HepG2 (cell line): ENCODE measurements around the gene RAB1B. TPM values are rescaled to one million over a fixed set of nuclear protein-coding genes. Genes with fewer than 3 reads are reported as not detected.

ENCODE experiments used
- ATM ChIP-seq: fragments of 450-650 bp; IDR thresholded peaks from 2 replicates; pipeline ENCODE4 v1.7.1; 2017; ENCODE audit warnings: mild to moderate bottlenecking, borderline replicate concordance
- CHD2 ChIP-seq: IDR thresholded peaks from 2 replicates; pipeline ENCODE4 v1.6.1; 2011; ENCODE audit warnings: low read depth, low read length, improper control_type of control experiment
- GABPB1 ChIP-seq: IDR thresholded peaks from 2 replicates; pipeline ENCODE4 v1.6.1; 2016; ENCODE audit warnings: mild to moderate bottlenecking, missing genetic modification reagents, moderate library complexity, missing compliant biosample characterization
- HMG20B ChIP-seq: conservative IDR thresholded peaks from 2 replicates; pipeline ENCODE4 v1.6.1; 2016; ENCODE audit warnings: missing genetic modification reagents, missing compliant biosample characterization
- MLLT10 ChIP-seq: sonication (generic); formaldehyde crosslinking; IDR thresholded peaks from 2 replicates; pipeline ENCODE4 v1.4.0; 2020; ENCODE audit warnings: missing genetic modification reagents
- NCOA1 ChIP-seq: sonication (generic); formaldehyde crosslinking; IDR thresholded peaks from 2 replicates; pipeline ENCODE4 v1.9.0; 2021; ENCODE audit warnings: missing genetic modification reagents
- NONO ChIP-seq, 2 experiments: fragments of 450-650 bp in 1 of 2; sonication (generic) in 1 of 2; formaldehyde crosslinking in 1 of 2; IDR thresholded peaks in 1 of 2; conservative IDR thresholded peaks in 1 of 2; 2 replicates each; pipeline versions ENCODE4 v1.6.1 to v1.8.0; 2017 to 2022; ENCODE audit warnings: mild to moderate bottlenecking in 1 of 2, missing genetic modification reagents in 1 of 2, moderate library complexity in 1 of 2
- PCBP1 ChIP-seq: fragments of 200-400 bp; formaldehyde crosslinking; IDR thresholded peaks from 2 replicates; pipeline ENCODE4 v1.6.1; 2017; ENCODE audit warnings: mild to moderate bottlenecking, low read depth, low read length, borderline replicate concordance
- PHF20 ChIP-seq: sonication (generic); formaldehyde crosslinking; IDR thresholded peaks from 2 replicates; pipeline ENCODE4 v1.5.0; 2020; ENCODE audit warnings: mild to moderate bottlenecking, missing genetic modification reagents
- RARG ChIP-seq: sonication (generic); formaldehyde crosslinking; IDR thresholded peaks from 2 replicates; pipeline ENCODE4 v1.4.0; 2020; ENCODE audit warnings: low read depth, mild to moderate bottlenecking, missing genetic modification reagents
- SMC3 ChIP-seq: IDR thresholded peaks from 2 replicates; pipeline ENCODE4 v1.6.1; 2011; ENCODE audit warnings: low read length, improper control_type of control experiment
- TCF12 ChIP-seq, 2 experiments: fragments of 450-650 bp in 1 of 2; sonication (generic) in 1 of 2; formaldehyde crosslinking in 1 of 2; IDR thresholded peaks; 2 replicates each; pipeline versions ENCODE4 v1.6.1 to v1.8.0; 2017 to 2022; ENCODE audit warnings: antibody characterized with exemption in 1 of 2, mild to moderate bottlenecking in 1 of 2, missing genetic modification reagents in 1 of 2, moderate library complexity in 1 of 2
- TGIF2 ChIP-seq: IDR thresholded peaks from 2 replicates; pipeline ENCODE4 v1.6.1; 2016; ENCODE audit warnings: control low read depth, missing compliant biosample characterization
- TOE1 ChIP-seq: sonication (generic); formaldehyde crosslinking; IDR thresholded peaks from 2 replicates; pipeline ENCODE4 v1.4.0; 2020; ENCODE audit warnings: mild to moderate bottlenecking, missing genetic modification reagents
- ZBTB21 ChIP-seq: sonication (generic); formaldehyde crosslinking; IDR thresholded peaks from 2 replicates; pipeline ENCODE4 v1.4.0; 2020; ENCODE audit warnings: missing genetic modification reagents
- ZNF264 ChIP-seq: sonication (generic); formaldehyde crosslinking; IDR thresholded peaks from 2 replicates; pipeline ENCODE4 v1.4.0; 2020; ENCODE audit warnings: missing genetic modification reagents
- ZNF34 ChIP-seq: sonication (generic); formaldehyde crosslinking; IDR thresholded peaks from 2 replicates; pipeline ENCODE4 v1.4.0; 2020; ENCODE audit warnings: mild to moderate bottlenecking, missing genetic modification reagents, borderline replicate concordance
- ZNF383 ChIP-seq: sonication (generic); formaldehyde crosslinking; IDR thresholded peaks from 2 replicates; pipeline ENCODE4 v1.4.0; 2020; ENCODE audit warnings: missing genetic modification reagents, mild to moderate bottlenecking, borderline replicate concordance
- polyA plus RNA-seq, 8 experiments: library from polyadenylated mRNA; depleted of rRNA in 3 of 8; stranded (reverse) in 7 of 8; unstranded in 1 of 8; fragments of >200 nt; fragmentation: Illumina TruSeq in 4 of 8; extraction: Trizol in 4 of 8; gene quantifications; 2 replicates each; pipeline versions ENCODE4 v1.2.1 to v1.2.3, GENCODE V29; 2011 to 2016; ENCODE audit warnings: low read depth in 4 of 8, missing spikeins in 1 of 8, mixed read lengths in 1 of 8; ENCODE audit not compliant: insufficient read depth in 1 of 8
- total RNA-seq, 5 experiments: library from RNA; depleted of rRNA; stranded (reverse); fragments of >200 nt; fragmentation: Illumina TruSeq; extraction: Trizol; gene quantifications; 2 replicates each; pipeline ENCODE4 v1.2.3, GENCODE V29; 2016; ENCODE audit warnings: low read depth in 1 of 5
- TF ChIP-seq, protein P1 (sequence below): sonication (generic); formaldehyde crosslinking; conservative IDR thresholded peaks from 2 replicates; pipeline ENCODE4 v1.5.0; 2020; ENCODE audit warnings: missing genetic modification reagents
- TF ChIP-seq, protein P2 (sequence below): sonication (generic); formaldehyde crosslinking; IDR thresholded peaks from 2 replicates; pipeline ENCODE4 v1.4.0; 2020; ENCODE audit warnings: mild to moderate bottlenecking, missing genetic modification reagents, borderline replicate concordance
- TF ChIP-seq, protein P3 (sequence below): conservative IDR thresholded peaks from 2 replicates; pipeline ENCODE4 v1.6.1; 2018; ENCODE audit warnings: missing genetic modification reagents
- TF ChIP-seq, protein P4 (sequence below): sonication (generic); formaldehyde crosslinking; IDR thresholded peaks from 2 replicates; pipeline ENCODE4 v1.4.0; 2020; ENCODE audit warnings: mild to moderate bottlenecking, missing genetic modification reagents
- TF ChIP-seq, protein P5 (sequence below): sonication (generic); IDR thresholded peaks from 2 replicates; pipeline ENCODE4 v1.6.1; 2016; ENCODE audit warnings: low read depth, borderline replicate concordance

The RAB1B gene
- total and polyA plus RNA-seq, 2 of the 13 experiments (the other 11 are each of a cell fraction or from before 2014, with no cell fraction given) = 77.9 to 87.9 TPM

DNA sequence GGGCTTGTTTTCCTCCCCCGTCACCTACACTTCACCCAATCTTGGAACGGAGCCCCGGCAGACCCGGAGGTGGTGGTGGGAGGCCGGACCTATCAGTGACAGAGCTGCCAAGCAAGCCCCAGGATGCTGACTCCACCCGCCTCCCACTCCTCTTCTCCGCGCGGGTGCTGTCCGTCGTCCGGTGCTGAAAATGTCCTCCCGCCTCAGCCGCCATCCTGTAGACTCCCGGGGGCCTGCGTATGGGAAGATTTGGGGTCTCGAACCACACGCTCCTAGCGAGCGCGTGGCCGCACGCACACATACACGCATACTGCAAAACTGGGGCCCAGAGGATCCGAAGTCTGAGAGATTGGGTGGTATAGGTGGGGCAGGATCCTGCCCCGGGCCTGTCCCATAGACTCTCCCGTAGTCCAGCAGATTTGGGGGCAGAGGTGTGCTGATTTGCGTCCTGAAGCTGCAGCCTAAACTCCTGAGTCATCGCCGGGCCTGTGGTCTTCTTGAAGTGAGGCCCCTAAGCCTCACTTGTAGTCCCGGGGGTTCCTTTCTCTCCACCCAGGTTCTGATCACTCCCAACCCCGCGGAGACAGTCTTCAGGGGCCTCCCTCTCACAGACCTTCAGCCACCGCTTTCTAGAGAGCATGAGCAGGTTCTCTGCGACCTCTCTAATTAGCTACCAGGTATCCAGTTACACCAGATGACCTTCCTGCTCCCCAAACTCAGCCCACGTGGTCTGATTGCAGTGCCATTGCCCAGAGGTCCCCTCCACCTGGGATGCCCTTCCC, 21.3 kb downstream of the RAB1B start (continued):
- no peak for TF ChIP-seq NCOA1 (CRISPR knock-in tag)
- TF ChIP-seq PCBP1 = no peak
- TF ChIP-seq, protein P1, sequence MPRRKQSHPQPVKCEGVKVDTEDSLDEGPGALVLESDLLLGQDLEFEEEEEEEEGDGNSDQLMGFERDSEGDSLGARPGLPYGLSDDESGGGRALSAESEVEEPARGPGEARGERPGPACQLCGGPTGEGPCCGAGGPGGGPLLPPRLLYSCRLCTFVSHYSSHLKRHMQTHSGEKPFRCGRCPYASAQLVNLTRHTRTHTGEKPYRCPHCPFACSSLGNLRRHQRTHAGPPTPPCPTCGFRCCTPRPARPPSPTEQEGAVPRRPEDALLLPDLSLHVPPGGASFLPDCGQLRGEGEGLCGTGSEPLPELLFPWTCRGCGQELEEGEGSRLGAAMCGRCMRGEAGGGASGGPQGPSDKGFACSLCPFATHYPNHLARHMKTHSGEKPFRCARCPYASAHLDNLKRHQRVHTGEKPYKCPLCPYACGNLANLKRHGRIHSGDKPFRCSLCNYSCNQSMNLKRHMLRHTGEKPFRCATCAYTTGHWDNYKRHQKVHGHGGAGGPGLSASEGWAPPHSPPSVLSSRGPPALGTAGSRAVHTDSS = no peak
- TF ChIP-seq, protein P2, sequence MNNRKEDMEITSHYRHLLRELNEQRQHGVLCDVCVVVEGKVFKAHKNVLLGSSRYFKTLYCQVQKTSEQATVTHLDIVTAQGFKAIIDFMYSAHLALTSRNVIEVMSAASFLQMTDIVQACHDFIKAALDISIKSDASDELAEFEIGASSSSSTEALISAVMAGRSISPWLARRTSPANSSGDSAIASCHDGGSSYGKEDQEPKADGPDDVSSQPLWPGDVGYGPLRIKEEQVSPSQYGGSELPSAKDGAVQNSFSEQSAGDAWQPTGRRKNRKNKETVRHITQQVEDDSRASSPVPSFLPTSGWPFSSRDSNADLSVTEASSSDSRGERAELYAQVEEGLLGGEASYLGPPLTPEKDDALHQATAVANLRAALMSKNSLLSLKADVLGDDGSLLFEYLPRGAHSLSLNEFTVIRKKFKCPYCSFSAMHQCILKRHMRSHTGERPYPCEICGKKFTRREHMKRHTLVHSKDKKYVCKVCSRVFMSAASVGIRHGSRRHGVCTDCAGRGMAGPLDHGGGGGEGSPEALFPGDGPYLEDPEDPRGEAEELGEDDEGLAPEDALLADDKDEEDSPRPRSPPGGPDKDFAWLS (CRISPR knock-in tag) = no peak
- TF ChIP-seq ATM = no peak
- TF ChIP-seq, protein P3, sequence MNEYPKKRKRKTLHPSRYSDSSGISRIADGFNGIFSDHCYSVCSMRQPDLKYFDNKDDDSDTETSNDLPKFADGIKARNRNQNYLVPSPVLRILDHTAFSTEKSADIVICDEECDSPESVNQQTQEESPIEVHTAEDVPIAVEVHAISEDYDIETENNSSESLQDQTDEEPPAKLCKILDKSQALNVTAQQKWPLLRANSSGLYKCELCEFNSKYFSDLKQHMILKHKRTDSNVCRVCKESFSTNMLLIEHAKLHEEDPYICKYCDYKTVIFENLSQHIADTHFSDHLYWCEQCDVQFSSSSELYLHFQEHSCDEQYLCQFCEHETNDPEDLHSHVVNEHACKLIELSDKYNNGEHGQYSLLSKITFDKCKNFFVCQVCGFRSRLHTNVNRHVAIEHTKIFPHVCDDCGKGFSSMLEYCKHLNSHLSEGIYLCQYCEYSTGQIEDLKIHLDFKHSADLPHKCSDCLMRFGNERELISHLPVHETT (CRISPR knock-in tag) = no peak; the same call in 1 of the 2 replicates
- TF ChIP-seq NONO (IDR thresholded peaks at IDR 0.05) = no peak
- TF ChIP-seq NONO (CRISPR knock-in tag; conservative IDR thresholded peaks at IDR 0.05) = no peak; the same call in 1 of the 2 replicates
- no peak for TF ChIP-seq ZBTB21 (CRISPR knock-in tag)
- TF ChIP-seq TOE1 (CRISPR knock-in tag) = no peak
- TF ChIP-seq, protein P4, sequence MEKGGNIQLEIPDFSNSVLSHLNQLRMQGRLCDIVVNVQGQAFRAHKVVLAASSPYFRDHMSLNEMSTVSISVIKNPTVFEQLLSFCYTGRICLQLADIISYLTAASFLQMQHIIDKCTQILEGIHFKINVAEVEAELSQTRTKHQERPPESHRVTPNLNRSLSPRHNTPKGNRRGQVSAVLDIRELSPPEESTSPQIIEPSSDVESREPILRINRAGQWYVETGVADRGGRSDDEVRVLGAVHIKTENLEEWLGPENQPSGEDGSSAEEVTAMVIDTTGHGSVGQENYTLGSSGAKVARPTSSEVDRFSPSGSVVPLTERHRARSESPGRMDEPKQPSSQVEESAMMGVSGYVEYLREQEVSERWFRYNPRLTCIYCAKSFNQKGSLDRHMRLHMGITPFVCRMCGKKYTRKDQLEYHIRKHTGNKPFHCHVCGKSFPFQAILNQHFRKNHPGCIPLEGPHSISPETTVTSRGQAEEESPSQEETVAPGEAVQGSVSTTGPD (CRISPR knock-in tag) = 0 out of 2 replicates have a peak, but pooled peaks have one; percentile 23
- TF ChIP-seq CHD2 = no peak
- TF ChIP-seq HMG20B (CRISPR knock-in tag) = no peak
- no peak for TF ChIP-seq TCF12 (IDR thresholded peaks at IDR 0.05)
- TF ChIP-seq TCF12 (CRISPR knock-in tag; IDR thresholded peaks at IDR 0.05) = 0 out of 2 replicates have a peak, but pooled peaks have one; percentile 41
- 0 out of 2 replicates have a peak, but pooled peaks have one; percentile 53 for TF ChIP-seq ZNF264 (CRISPR knock-in tag)
- no peak for TF ChIP-seq GABPB1
- no peak for TF ChIP-seq SMC3
- 0 out of 2 replicates have a peak, but pooled peaks have one; percentile 14 for TF ChIP-seq ZNF34
- TF ChIP-seq, protein P5, sequence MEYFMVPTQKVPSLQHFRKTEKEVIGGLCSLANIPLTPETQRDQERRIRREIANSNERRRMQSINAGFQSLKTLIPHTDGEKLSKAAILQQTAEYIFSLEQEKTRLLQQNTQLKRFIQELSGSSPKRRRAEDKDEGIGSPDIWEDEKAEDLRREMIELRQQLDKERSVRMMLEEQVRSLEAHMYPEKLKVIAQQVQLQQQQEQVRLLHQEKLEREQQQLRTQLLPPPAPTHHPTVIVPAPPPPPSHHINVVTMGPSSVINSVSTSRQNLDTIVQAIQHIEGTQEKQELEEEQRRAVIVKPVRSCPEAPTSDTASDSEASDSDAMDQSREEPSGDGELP = no peak
- no peak for TF ChIP-seq ZNF383
- TF ChIP-seq MLLT10 (CRISPR knock-in tag) = no peak
- no peak for TF ChIP-seq RARG (CRISPR knock-in tag)
- TF ChIP-seq TGIF2 (CRISPR knock-in tag) = peak; percentile 95
- peak; percentile 1; the same call in 1 of the 2 replicates for TF ChIP-seq PHF20
